HG03520 (cell line): ENCODE results near the gene GNAO1.
"Not testable (repeated sequence)": the region's sequence is repeated elsewhere in the genome, so short reads cannot be mapped to it uniquely, and the experiment has no call there.

Source experiments
- ATAC-seq: cut with Tn5 transposase; IDR thresholded peaks from one replicate; pipeline ENCODE4 v1.9.1; 2021; ENCODE audit warnings: mild to moderate bottlenecking, moderate library complexity; ENCODE audit not compliant: unreplicated experiment

The GNAO1 gene

GRCh38 chr16:56379044-56379443 lies 187.8 kb downstream of the GNAO1 start:
- ATAC-seq = not testable (repeated sequence)

- not testable (repeated sequence) for ATAC-seq
These were observed 189.6 kb downstream of the GNAO1 start for GRCh38 chr16:56380778-56381485.

- no peak for ATAC-seq
These were observed 191.2 kb downstream of the GNAO1 start for GRCh38 chr16:56382459-56382858.

- no peak for ATAC-seq
These were observed 191.6 kb downstream of the GNAO1 start for GRCh38 chr16:56382901-56383355.

GRCh38 chr16:56384074-56384721 lies 192.9 kb downstream of the GNAO1 start:
- ATAC-seq = no peak

- ATAC-seq = no peak
These were observed 196.1 kb downstream of the GNAO1 start for GRCh38 chr16:56387396-56387795.

- ATAC-seq = no peak
These were observed 196.9 kb downstream of the GNAO1 start for GRCh38 chr16:56388209-56388608.

- no peak for ATAC-seq
These were observed 198.3 kb downstream of the GNAO1 start for GRCh38 chr16:56389554-56389953.

- not testable (repeated sequence) for ATAC-seq
These were observed 205.4 kb downstream of the GNAO1 start for GRCh38 chr16:56396724-56397123.

GRCh38 chr16:56399047-56399446 lies 207.8 kb downstream of the GNAO1 start:
- no peak for ATAC-seq

- ATAC-seq = no peak
These were observed 208.2 kb downstream of the GNAO1 start for GRCh38 chr16:56399486-56399885.

GRCh38 chr16:56400458-56400857 lies 209.2 kb downstream of the GNAO1 start:
- no peak for ATAC-seq

GRCh38 chr16:56401482-56401881 lies 210.2 kb downstream of the GNAO1 start:
- no peak for ATAC-seq

GRCh38 chr16:56405977-56406672 lies 214.8 kb downstream of the GNAO1 start:
- no peak for ATAC-seq
